HepG2 (cell line): ENCODE results near the gene LRRC45. TPM values are rescaled to one million over a fixed set of nuclear protein-coding genes. Genes with fewer than 3 reads are reported as not detected.

Experiments
- KLF11 ChIP-seq: IDR thresholded peaks from 2 replicates; pipeline ENCODE4 v1.6.1; 2016; ENCODE audit warnings: missing compliant biosample characterization
- KMT2B ChIP-seq: IDR thresholded peaks from 2 replicates; pipeline ENCODE4 v1.6.1; 2016; ENCODE audit warnings: missing genetic modification reagents, missing compliant biosample characterization
- ZFX ChIP-seq: sonication (generic); formaldehyde crosslinking; IDR thresholded peaks from 2 replicates; pipeline ENCODE4 v1.4.0; 2020; ENCODE audit warnings: mild to moderate bottlenecking, low read depth, missing genetic modification reagents, moderate library complexity
- ZNF468 ChIP-seq: sonication (generic); formaldehyde crosslinking; IDR thresholded peaks from 2 replicates; pipeline ENCODE4 v1.8.0; 2022; ENCODE audit warnings: mild to moderate bottlenecking, moderate library complexity, missing genetic modification reagents
- ZNF570 ChIP-seq: sonication (generic); formaldehyde crosslinking; IDR thresholded peaks from 2 replicates; pipeline ENCODE4 v1.4.0; 2020; ENCODE audit warnings: mild to moderate bottlenecking, missing genetic modification reagents, borderline replicate concordance
- polyA plus RNA-seq, 8 experiments: library from polyadenylated mRNA; depleted of rRNA in 3 of 8; stranded (reverse) in 7 of 8; unstranded in 1 of 8; fragments of >200 nt; fragmentation: Illumina TruSeq in 4 of 8; extraction: Trizol in 4 of 8; gene quantifications; 2 replicates each; pipeline versions ENCODE4 v1.2.1 to v1.2.3, GENCODE V29; 2011 to 2016; ENCODE audit warnings: low read depth in 4 of 8, missing spikeins in 1 of 8, mixed read lengths in 1 of 8; ENCODE audit not compliant: insufficient read depth in 1 of 8
- total RNA-seq, 5 experiments: library from RNA; depleted of rRNA; stranded (reverse); fragments of >200 nt; fragmentation: Illumina TruSeq; extraction: Trizol; gene quantifications; 2 replicates each; pipeline ENCODE4 v1.2.3, GENCODE V29; 2016; ENCODE audit warnings: low read depth in 1 of 5
- TF ChIP-seq, protein P1 (sequence below): sonication (generic); formaldehyde crosslinking; IDR thresholded peaks from 2 replicates; pipeline ENCODE4 v1.4.0; 2020; ENCODE audit warnings: missing genetic modification reagents
- TF ChIP-seq, protein P2 (sequence below), 2 experiments: sonication (generic) in 1 of 2; formaldehyde crosslinking in 1 of 2; IDR thresholded peaks; 2 replicates each; pipeline versions ENCODE4 v1.4.0 to v1.6.1; 2018 to 2020; ENCODE audit warnings: missing genetic modification reagents in 2 of 2, borderline replicate concordance in 1 of 2, low read depth in 1 of 2, mild to moderate bottlenecking in 1 of 2, missing biosample characterization in 1 of 2
- TF ChIP-seq, protein P3 (sequence below): sonication (generic); formaldehyde crosslinking; IDR thresholded peaks from 2 replicates; pipeline ENCODE4 v1.4.0; 2020; ENCODE audit warnings: mild to moderate bottlenecking, missing genetic modification reagents, borderline replicate concordance
- TF ChIP-seq, protein P4 (sequence below): sonication (generic); formaldehyde crosslinking; IDR thresholded peaks from 2 replicates; pipeline ENCODE4 v1.8.0; 2022; ENCODE audit warnings: missing genetic modification reagents, mild to moderate bottlenecking, inconsistent platforms, borderline replicate concordance
- TF ChIP-seq, protein P5 (sequence below): sonication (generic); formaldehyde crosslinking; IDR thresholded peaks from 2 replicates; pipeline ENCODE4 v1.4.0; 2020; ENCODE audit warnings: missing genetic modification reagents

The LRRC45 gene
- total and polyA plus RNA-seq, 2 of the 13 experiments (the other 11 are each of a cell fraction or from before 2014, with no cell fraction given): 11.6 to 48.1 TPM

DNA sequence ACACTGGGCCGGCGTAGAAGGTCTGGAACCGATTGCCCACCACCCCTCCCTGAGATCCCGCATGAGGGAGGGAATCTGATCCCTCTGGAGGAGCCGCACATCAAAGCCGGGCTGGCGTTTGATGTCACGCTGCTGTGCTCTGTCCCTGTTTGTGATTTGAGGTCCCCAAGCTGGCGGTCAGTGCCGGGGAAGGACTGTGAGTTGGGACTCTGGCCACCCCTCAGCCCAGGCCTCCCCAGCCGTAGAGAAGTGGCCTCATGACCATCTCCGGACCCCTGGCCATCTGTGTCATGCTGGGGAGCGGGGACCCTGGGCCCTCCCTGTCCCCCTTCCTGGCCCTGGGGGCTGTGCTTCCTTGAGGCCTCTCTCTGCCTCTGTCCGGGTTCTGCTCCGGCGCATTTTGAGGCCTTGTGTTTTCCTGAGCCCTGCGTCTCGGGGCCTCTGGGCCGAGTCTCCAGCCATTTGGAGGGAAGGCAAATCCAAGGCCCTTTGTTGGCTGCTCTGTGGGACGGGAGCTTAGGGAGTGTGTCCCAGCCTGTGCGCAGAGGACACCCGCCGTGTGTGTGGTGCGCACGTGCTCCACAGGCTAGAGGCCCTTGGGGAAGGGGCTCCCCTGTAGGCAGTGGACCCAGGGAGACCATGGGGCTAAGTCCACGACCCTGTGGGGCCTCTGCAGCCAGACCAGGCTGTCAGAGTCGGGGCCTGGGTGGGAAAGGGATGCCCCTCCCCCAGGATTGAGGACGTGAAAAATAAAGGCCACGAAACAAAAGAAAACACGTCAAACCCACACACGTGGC lies 30.6 kb upstream of the LRRC45 start (continued):
- TF ChIP-seq, protein P1, sequence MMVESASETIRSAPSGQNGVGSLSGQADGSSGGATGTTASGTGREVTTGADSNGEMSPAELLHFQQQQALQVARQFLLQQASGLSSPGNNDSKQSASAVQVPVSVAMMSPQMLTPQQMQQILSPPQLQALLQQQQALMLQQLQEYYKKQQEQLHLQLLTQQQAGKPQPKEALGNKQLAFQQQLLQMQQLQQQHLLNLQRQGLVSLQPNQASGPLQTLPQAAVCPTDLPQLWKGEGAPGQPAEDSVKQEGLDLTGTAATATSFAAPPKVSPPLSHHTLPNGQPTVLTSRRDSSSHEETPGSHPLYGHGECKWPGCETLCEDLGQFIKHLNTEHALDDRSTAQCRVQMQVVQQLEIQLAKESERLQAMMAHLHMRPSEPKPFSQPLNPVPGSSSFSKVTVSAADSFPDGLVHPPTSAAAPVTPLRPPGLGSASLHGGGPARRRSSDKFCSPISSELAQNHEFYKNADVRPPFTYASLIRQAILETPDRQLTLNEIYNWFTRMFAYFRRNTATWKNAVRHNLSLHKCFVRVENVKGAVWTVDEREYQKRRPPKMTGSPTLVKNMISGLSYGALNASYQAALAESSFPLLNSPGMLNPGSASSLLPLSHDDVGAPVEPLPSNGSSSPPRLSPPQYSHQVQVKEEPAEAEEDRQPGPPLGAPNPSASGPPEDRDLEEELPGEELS (CRISPR knock-in tag): peak; percentile 66
- TF ChIP-seq KLF11 (peak; percentile 79; the same call in 1 of the 2 replicates), ZNF468 (peak; percentile 95; the same call in 1 of the 2 replicates), ZNF570 (CRISPR knock-in tag) (peak; percentile 93), ZFX (CRISPR knock-in tag) (peak; percentile 98), KMT2B (no peak)
- TF ChIP-seq, protein P2, sequence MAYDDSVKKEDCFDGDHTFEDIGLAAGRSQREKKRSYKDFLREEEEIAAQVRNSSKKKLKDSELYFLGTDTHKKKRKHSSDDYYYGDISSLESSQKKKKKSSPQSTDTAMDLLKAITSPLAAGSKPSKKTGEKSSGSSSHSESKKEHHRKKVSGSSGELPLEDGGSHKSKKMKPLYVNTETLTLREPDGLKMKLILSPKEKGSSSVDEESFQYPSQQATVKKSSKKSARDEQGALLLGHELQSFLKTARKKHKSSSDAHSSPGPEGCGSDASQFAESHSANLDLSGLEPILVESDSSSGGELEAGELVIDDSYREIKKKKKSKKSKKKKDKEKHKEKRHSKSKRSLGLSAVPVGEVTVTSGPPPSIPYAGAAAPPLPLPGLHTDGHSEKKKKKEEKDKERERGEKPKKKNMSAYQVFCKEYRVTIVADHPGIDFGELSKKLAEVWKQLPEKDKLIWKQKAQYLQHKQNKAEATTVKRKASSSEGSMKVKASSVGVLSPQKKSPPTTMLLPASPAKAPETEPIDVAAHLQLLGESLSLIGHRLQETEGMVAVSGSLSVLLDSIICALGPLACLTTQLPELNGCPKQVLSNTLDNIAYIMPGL (CRISPR knock-in tag; IDR thresholded peaks at IDR 0.05; ENCODE audit: borderline replicate concordance in 1 of 2, low read depth in 1 of 2): peak; percentile 72 to 81
- TF ChIP-seq, protein P3, sequence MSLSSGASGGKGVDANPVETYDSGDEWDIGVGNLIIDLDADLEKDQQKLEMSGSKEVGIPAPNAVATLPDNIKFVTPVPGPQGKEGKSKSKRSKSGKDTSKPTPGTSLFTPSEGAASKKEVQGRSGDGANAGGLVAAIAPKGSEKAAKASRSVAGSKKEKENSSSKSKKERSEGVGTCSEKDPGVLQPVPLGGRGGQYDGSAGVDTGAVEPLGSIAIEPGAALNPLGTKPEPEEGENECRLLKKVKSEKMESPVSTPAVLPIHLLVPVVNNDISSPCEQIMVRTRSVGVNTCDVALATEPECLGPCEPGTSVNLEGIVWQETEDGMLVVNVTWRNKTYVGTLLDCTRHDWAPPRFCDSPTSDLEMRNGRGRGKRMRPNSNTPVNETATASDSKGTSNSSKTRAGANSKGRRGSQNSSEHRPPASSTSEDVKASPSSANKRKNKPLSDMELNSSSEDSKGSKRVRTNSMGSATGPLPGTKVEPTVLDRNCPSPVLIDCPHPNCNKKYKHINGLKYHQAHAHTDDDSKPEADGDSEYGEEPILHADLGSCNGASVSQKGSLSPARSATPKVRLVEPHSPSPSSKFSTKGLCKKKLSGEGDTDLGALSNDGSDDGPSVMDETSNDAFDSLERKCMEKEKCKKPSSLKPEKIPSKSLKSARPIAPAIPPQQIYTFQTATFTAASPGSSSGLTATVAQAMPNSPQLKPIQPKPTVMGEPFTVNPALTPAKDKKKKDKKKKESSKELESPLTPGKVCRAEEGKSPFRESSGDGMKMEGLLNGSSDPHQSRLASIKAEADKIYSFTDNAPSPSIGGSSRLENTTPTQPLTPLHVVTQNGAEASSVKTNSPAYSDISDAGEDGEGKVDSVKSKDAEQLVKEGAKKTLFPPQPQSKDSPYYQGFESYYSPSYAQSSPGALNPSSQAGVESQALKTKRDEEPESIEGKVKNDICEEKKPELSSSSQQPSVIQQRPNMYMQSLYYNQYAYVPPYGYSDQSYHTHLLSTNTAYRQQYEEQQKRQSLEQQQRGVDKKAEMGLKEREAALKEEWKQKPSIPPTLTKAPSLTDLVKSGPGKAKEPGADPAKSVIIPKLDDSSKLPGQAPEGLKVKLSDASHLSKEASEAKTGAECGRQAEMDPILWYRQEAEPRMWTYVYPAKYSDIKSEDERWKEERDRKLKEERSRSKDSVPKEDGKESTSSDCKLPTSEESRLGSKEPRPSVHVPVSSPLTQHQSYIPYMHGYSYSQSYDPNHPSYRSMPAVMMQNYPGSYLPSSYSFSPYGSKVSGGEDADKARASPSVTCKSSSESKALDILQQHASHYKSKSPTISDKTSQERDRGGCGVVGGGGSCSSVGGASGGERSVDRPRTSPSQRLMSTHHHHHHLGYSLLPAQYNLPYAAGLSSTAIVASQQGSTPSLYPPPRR (CRISPR knock-in tag): peak; percentile 93
- TF ChIP-seq, protein P4, sequence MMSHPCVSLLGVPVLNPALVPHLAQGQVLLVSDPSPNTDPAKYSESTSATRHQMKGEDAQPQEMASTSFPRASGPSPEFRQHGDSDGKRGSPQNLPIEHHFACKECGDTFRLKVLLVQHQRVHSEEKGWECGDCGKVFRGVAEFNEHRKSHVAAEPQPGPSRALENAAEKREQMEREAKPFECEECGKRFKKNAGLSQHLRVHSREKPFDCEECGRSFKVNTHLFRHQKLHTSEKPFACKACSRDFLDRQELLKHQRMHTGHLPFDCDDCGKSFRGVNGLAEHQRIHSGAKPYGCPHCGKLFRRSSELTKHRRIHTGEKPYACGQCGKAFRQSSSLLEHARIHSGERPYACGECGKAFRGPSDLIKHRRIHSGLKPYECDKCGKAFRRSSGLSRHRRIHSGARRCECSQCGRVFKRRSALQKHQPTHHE (CRISPR knock-in tag): no peak; the same call in 1 of the 2 replicates
- TF ChIP-seq, protein P5, sequence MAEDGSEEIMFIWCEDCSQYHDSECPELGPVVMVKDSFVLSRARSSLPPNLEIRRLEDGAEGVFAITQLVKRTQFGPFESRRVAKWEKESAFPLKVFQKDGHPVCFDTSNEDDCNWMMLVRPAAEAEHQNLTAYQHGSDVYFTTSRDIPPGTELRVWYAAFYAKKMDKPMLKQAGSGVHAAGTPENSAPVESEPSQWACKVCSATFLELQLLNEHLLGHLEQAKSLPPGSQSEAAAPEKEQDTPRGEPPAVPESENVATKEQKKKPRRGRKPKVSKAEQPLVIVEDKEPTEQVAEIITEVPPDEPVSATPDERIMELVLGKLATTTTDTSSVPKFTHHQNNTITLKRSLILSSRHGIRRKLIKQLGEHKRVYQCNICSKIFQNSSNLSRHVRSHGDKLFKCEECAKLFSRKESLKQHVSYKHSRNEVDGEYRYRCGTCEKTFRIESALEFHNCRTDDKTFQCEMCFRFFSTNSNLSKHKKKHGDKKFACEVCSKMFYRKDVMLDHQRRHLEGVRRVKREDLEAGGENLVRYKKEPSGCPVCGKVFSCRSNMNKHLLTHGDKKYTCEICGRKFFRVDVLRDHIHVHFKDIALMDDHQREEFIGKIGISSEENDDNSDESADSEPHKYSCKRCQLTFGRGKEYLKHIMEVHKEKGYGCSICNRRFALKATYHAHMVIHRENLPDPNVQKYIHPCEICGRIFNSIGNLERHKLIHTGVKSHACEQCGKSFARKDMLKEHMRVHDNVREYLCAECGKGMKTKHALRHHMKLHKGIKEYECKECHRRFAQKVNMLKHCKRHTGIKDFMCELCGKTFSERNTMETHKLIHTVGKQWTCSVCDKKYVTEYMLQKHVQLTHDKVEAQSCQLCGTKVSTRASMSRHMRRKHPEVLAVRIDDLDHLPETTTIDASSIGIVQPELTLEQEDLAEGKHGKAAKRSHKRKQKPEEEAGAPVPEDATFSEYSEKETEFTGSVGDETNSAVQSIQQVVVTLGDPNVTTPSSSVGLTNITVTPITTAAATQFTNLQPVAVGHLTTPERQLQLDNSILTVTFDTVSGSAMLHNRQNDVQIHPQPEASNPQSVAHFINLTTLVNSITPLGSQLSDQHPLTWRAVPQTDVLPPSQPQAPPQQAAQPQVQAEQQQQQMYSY (CRISPR knock-in tag): no peak; the same call in none of the 2 replicates
